HEK293 (cell line): ENCODE data around the gene KCTD21.

Source experiments
- CTCF ChIA-PET: fragments of 350-600 bp; formaldehyde crosslinking; extraction: SDS; loops from one replicate; lab custom pipeline; 2021; ENCODE audit warnings: antibody characterized with exemption; lab: Yijun Ruan, JAX
- POLR2A ChIA-PET: fragments of 300-600 bp; formaldehyde crosslinking; extraction: SDS; loops from one replicate; lab custom pipeline; 2020; ENCODE audit warnings: antibody characterized with exemption, inconsistent platforms; lab: Yijun Ruan, JAX
- H3K27ac ChIP-seq: fragments of 200-500 bp; sonication (Bioruptor generic); 2 replicates; pipeline ENCODE4 v1.5.1; 2014; ENCODE audit warnings: low read depth, low read length, control low read depth, inconsistent platforms; ENCODE audit errors: extremely low read depth
- H3K36me3 ChIP-seq, 2 experiments: fragments of 200-500 bp in 1 of 2; sonication (Bioruptor generic) in 1 of 2; 1 replicate in 1 of 2; 2 replicates in 1 of 2; pipeline ENCODE4 v1.5.1; 2014 to 2017; ENCODE audit warnings: inconsistent platforms in 2 of 2, low read length in 2 of 2; ENCODE audit not compliant: control insufficient read depth in 2 of 2, insufficient read depth in 1 of 2
- H3K4me1 ChIP-seq: fragments of 200-500 bp; sonication (Bioruptor generic); 2 replicates; pipeline ENCODE4 v1.5.1; 2014; ENCODE audit warnings: mild to moderate bottlenecking, low read length, inconsistent platforms; ENCODE audit not compliant: control insufficient read depth, insufficient read depth
- H3K4me3 ChIP-seq: 2 replicates; pipeline ENCODE4 v1.5.1; 2011; ENCODE audit warnings: low read depth, mild to moderate bottlenecking, control low read depth, low read length, moderate library complexity
- H3K9me3 ChIP-seq: fragments of 200-500 bp; sonication (Bioruptor generic); 2 replicates; pipeline ENCODE4 v1.5.1; 2014; ENCODE audit warnings: low read depth, low read length, inconsistent platforms; ENCODE audit not compliant: control insufficient read depth, insufficient read depth
- FEZF1 ChIP-seq: fragments of 450-650 bp; formaldehyde crosslinking; IDR thresholded peaks from 2 replicates; pipeline ENCODE4 v1.5.1; 2016; ENCODE audit warnings: missing biosample characterization, missing genetic modification characterization
- GLIS1 ChIP-seq: fragments of 450-650 bp; formaldehyde crosslinking; IDR thresholded peaks from 2 replicates; pipeline ENCODE4 v1.5.1; 2016; ENCODE audit warnings: missing biosample characterization, missing genetic modification characterization
- GLIS2 ChIP-seq: fragments of 450-650 bp; formaldehyde crosslinking; IDR thresholded peaks from 2 replicates; pipeline ENCODE4 v1.5.1; 2016; ENCODE audit warnings: missing biosample characterization, missing genetic modification characterization
- HOXD13 ChIP-seq: sonication (generic); formaldehyde crosslinking; IDR thresholded peaks from 2 replicates; pipeline ENCODE4 v1.8.0; 2022; ENCODE audit warnings: missing genetic modification reagents, borderline replicate concordance
- OVOL3 ChIP-seq: fragments of 450-650 bp; formaldehyde crosslinking; IDR thresholded peaks from 2 replicates; pipeline ENCODE4 v1.5.1; 2016; ENCODE audit warnings: missing biosample characterization, missing genetic modification characterization
- SALL2 ChIP-seq: fragments of 450-650 bp; formaldehyde crosslinking; IDR thresholded peaks from 2 replicates; pipeline ENCODE4 v1.5.0; 2017; ENCODE audit warnings: missing biosample characterization, mild to moderate bottlenecking, missing genetic modification characterization, borderline replicate concordance
- SP3 ChIP-seq: fragments of 450-650 bp; formaldehyde crosslinking; IDR thresholded peaks from 2 replicates; pipeline ENCODE4 v1.5.1; 2016; ENCODE audit warnings: missing biosample characterization, missing genetic modification characterization
- TCF7L2 ChIP-seq: IDR thresholded peaks from 2 replicates; pipeline ENCODE4 v1.6.1; 2011; ENCODE audit warnings: low read depth, mild to moderate bottlenecking, inconsistent platforms, low read length, moderate library complexity, borderline replicate concordance
- TRIM28 ChIP-seq: IDR thresholded peaks from 2 replicates; pipeline ENCODE4 v1.6.1; 2011; ENCODE audit warnings: low read length, control low read depth, borderline replicate concordance
- ZBTB49 ChIP-seq: fragments of 450-650 bp; formaldehyde crosslinking; IDR thresholded peaks from 2 replicates; pipeline ENCODE4 v1.5.1; 2016; ENCODE audit warnings: missing biosample characterization, missing genetic modification characterization, low read depth
- ZEB2 ChIP-seq: fragments of 450-650 bp; formaldehyde crosslinking; IDR thresholded peaks from 2 replicates; pipeline ENCODE4 v1.5.1; 2016; ENCODE audit warnings: missing biosample characterization, missing genetic modification characterization
- ZNF10 ChIP-seq: fragments of 450-650 bp; formaldehyde crosslinking; IDR thresholded peaks from 2 replicates; pipeline ENCODE4 v1.5.1; 2017; ENCODE audit warnings: missing biosample characterization, missing genetic modification characterization
- ZNF132 ChIP-seq: fragments of 450-650 bp; formaldehyde crosslinking; IDR thresholded peaks from 2 replicates; pipeline ENCODE4 v1.5.1; 2017; ENCODE audit warnings: missing biosample characterization, missing genetic modification characterization, borderline replicate concordance
- ZNF140 ChIP-seq: fragments of 450-650 bp; formaldehyde crosslinking; IDR thresholded peaks from 2 replicates; pipeline ENCODE4 v1.5.1; 2016; ENCODE audit warnings: missing biosample characterization, missing genetic modification characterization
- ZNF23 ChIP-seq: fragments of 450-650 bp; formaldehyde crosslinking; IDR thresholded peaks from 2 replicates; pipeline ENCODE4 v1.5.1; 2016; ENCODE audit warnings: missing biosample characterization, missing genetic modification characterization, borderline replicate concordance
- ZNF324 ChIP-seq: fragments of 450-650 bp; formaldehyde crosslinking; IDR thresholded peaks from 2 replicates; pipeline ENCODE4 v1.5.1; 2016; ENCODE audit warnings: missing biosample characterization, missing genetic modification characterization
- ZNF510 ChIP-seq: fragments of 450-650 bp; formaldehyde crosslinking; IDR thresholded peaks from 2 replicates; pipeline ENCODE4 v1.5.1; 2018; ENCODE audit warnings: mild to moderate bottlenecking, missing genetic modification characterization, missing biosample characterization; ENCODE audit not compliant: insufficient replicate concordance
- ZNF530 ChIP-seq: fragments of 450-650 bp; formaldehyde crosslinking; IDR thresholded peaks from 2 replicates; pipeline ENCODE4 v1.5.1; 2016; ENCODE audit warnings: low read depth, missing biosample characterization, missing genetic modification characterization
- ZNF600 ChIP-seq: fragments of 450-650 bp; formaldehyde crosslinking; IDR thresholded peaks from 2 replicates; pipeline ENCODE4 v1.5.1; 2016; ENCODE audit warnings: missing biosample characterization, missing genetic modification characterization
- ZNF704 ChIP-seq: fragments of 450-650 bp; formaldehyde crosslinking; IDR thresholded peaks from 2 replicates; pipeline ENCODE4 v1.5.1; 2016; ENCODE audit warnings: missing biosample characterization, missing genetic modification characterization
- ZNF837 ChIP-seq: fragments of 450-650 bp; formaldehyde crosslinking; IDR thresholded peaks from 2 replicates; pipeline ENCODE4 v1.5.1; 2016; ENCODE audit warnings: missing biosample characterization, missing genetic modification characterization
- ZXDB ChIP-seq: fragments of 450-650 bp; formaldehyde crosslinking; IDR thresholded peaks from 2 replicates; pipeline ENCODE4 v1.5.1; 2016; ENCODE audit warnings: missing biosample characterization, missing genetic modification characterization

KCTD21 gene

DNA sequence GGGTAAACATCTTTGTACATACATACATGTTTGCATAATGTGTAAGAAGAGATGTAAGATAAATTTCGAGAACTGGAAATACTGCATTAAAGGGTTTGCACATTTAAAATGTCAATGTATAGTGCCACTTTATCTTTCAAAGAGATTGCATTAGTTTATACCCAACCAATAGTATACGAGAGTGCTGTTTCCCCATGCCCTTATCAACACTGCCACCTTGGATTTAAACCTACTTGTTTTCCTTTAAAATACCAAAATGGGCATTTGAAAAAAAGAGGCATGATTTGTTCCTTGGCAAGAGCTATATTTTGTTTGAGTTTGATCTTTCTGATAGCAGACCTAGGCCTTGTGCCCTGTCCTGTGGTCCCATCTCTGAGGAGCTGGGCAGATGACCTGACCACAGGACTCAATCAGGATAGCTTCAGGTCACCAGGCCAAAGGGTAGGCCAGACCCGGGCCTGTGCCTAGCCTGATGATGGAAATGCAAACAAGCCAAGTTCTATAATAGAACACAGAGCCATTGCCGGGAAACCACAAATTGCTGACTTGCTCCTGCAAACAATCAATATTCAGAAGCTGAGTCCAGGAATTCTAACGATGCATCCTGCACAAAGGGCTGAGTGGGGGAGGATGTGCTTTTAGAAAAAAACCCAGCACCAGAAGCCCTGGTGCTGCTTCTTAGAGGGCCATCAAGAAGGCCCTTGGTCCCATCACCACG is 32.1 kb downstream of the KCTD21 start:
- no peak overlapping the region for H3K27ac ChIP-seq
- H3K9me3 ChIP-seq, result no peaks in the 10 kb centered on the region
- peaks cover 0 to 7% of the 10 kb centered on the region in 2 experiments; a peak in 1 of 3 replicates for H3K36me3 ChIP-seq
- H3K4me3 ChIP-seq, result no peak overlapping the region
- no peaks in the 10 kb centered on the region for H3K4me1 ChIP-seq
- ChIA-PET POLR2A (interaction anchor here (1.5 kb wide), 1 partner anchor 17 kb away, joined by 4 read pairs; the partner anchor contains the start of gene ALG8), CTCF (no interaction called here)
- TF ChIP-seq SALL2 (tag by site-specific recombination), result no peak
- no peak for TF ChIP-seq ZNF530 (tag by site-specific recombination)
- TF ChIP-seq ZNF510 (tag by site-specific recombination), result no peak
- no peak for TF ChIP-seq TRIM28

DNA sequence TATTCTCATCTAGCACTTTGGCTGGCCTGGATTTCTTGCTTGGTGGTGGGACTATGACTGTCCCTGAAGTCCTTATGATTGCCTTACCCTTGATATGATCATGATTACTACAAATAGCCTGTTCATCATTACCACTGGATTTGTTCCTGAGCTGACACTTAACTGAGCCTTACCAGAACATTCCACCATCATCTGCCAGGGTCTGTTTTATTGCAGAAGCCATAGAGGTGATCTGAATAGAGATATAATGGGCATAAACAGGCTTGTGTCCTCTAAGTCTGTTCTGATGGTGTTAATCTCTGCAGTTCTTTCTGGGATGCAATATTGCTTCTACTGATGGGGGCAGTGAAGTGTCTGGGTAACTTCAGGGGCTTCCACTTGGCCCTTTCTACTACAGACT is 36.6 kb downstream of the KCTD21 start:
- H3K36me3 ChIP-seq, result peaks cover 0 to 8% of the 10 kb centered on the region in 2 experiments; a peak in 1 of 3 replicates
- H3K9me3 ChIP-seq, result no peaks in the 10 kb centered on the region
- no peak overlapping the region for H3K27ac ChIP-seq
- no peaks in the 10 kb centered on the region for H3K4me1 ChIP-seq
- TF ChIP-seq HOXD13 (CRISPR knock-in tag) (no peak), ZNF132 (tag by site-specific recombination) (no peak), ZNF140 (tag by site-specific recombination) (no peak), SP3 (tag by site-specific recombination) (no peak), ZNF600 (tag by site-specific recombination) (no peak), OVOL3 (tag by site-specific recombination) (no peak), GLIS2 (no peak), FEZF1 (tag by site-specific recombination) (no peak), ZBTB49 (no peak), ZXDB (tag by site-specific recombination) (no peak), ZEB2 (no peak), GLIS1 (no peak), ZNF23 (tag by site-specific recombination) (no peak), TCF7L2 (no peak), ZNF837 (tag by site-specific recombination) (no peak), ZNF10 (tag by site-specific recombination) (no peak), ZNF704 (tag by site-specific recombination) (no peak), ZNF324 (tag by site-specific recombination) (no peak)
- CTCF ChIA-PET, result no interaction called here
- H3K4me3 ChIP-seq, result no peak overlapping the region
- POLR2A ChIA-PET, result no interaction called here
